Mucosa of descending colon (tissue), 3 donors: ENCODE data around the gene CDH16. TPM values are rescaled to one million over a fixed set of nuclear protein-coding genes. Genes with fewer than 3 reads are reported as not detected.
A peak's percentile ranks its signal among the peaks of the same experiment; 100 is the strongest.

ENCODE experiments used
- ATAC-seq: fragments of 200-7000 bp; cut with Tn5 transposase; one replicate; pipeline ENCODE4 v1.9.1; 2020; ENCODE audit warnings: mild to moderate bottlenecking, moderate library complexity
- DNase-seq, 3 donors: peaks; one replicate each; pipeline ENCODE4 v3.0.0-alpha.2; 2020
- H3K36me3 ChIP-seq: fragments of 200-600 bp; one replicate; pipeline ENCODE4 v1.8.0; 2021; ENCODE audit warnings: low read depth, mild to moderate bottlenecking
- H3K4me1 ChIP-seq: fragments of 200-600 bp; one replicate; pipeline ENCODE4 v1.8.0; 2021; ENCODE audit warnings: low read depth, mild to moderate bottlenecking
- H3K4me3 ChIP-seq: fragments of 200-600 bp; one replicate; pipeline ENCODE4 v1.8.0; 2021; ENCODE audit warnings: mild to moderate bottlenecking
- H3K9me3 ChIP-seq: fragments of 200-600 bp; one replicate; pipeline ENCODE4 v1.8.0; 2021; ENCODE audit warnings: mild to moderate bottlenecking
- CTCF ChIP-seq: fragments of 200-600 bp; IDR thresholded peaks from one replicate; pipeline ENCODE4 v1.8.0; 2022; ENCODE audit warnings: antibody characterized with exemption, mild to moderate bottlenecking
- intact Hi-C, 2 donors: fragments of 100-400 bp; cut with DNase I in 1 of 2; cut with micrococcal nuclease in 1 of 2; formaldehyde crosslinking; loops; one replicate each; pipeline versions ENCODE4 v1.11.0 to v1.11.1; 2022; cut with DNase I, micrococcal nuclease
- total RNA-seq, 3 donors: library from RNA; stranded (reverse); fragmentation: NEBNext Ultra II Directional in 2 of 3; extraction: Animal tissue kit (Norgen Biotek cat#: 25700) in 2 of 3; gene quantifications; one replicate each; pipeline versions ENCODE4 v1.2.1 to v1.2.4, GENCODE V29; 2021 to 2023
- donor health status: DM: no; HTN: no; CAD: no; lungs with moderate emphysema.
- donor health status: DM: no; HTN: no; CAD: no.
- donor health status: DM: no; HTN: yes; CAD: no.

The CDH16 gene
- total RNA-seq, 3 donors from 2014 or later: 0.13 to 0.78 (median 0.72) TPM

GRCh38 chr16:66894055-66894454 lies 24.6 kb downstream of the CDH16 start:
- peak in 1 of 3 donors; percentile 22 for DNase-seq
- ATAC-seq: no peak
- Histone ChIP-seq H3K9me3 (no peaks in the 10 kb centered on the region), H3K4me3 (no peak overlapping the region), H3K36me3 (no peaks in the 10 kb centered on the region), H3K4me1 (peaks cover 18% of the 10 kb centered on the region)
- intact Hi-C loops: loop anchor here in 1 of 2 donors (5.0 kb wide), 1 partner anchor 33 kb away; the partner anchor contains the start of gene RRAD
- no peak for TF ChIP-seq CTCF

DNA sequence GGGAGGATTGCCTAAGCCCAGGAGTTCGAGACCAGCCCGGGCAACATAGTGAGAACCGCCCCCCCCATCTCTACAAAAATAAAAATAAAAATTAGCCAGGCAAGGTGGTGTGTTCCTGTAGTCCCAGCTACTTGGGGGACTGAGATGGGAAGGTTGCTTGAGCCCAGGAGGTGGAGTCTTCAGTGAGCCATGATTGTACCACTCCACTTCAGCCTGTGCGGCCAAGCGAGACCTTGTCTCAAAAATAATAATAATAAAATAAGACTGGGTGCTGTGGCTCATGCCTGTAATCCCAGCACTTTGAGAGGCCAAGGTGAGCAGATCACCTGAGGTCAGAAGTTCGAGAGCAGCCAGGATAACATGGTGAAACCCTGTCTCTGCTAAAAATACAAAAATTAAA lies 26.9 kb downstream of the CDH16 start:
- intact Hi-C loops: loop anchor here in 1 of 2 donors (5.0 kb wide), 1 partner anchor 36 kb away; the partner anchor contains the start of gene RRAD
- DNase-seq (peak in 1 of 3 donors; percentile 4), ATAC-seq (no peak)
- TF ChIP-seq CTCF: no peak
- Histone ChIP-seq H3K4me3 (no peak overlapping the region), H3K9me3 (no peaks in the 10 kb centered on the region), H3K36me3 (no peaks in the 10 kb centered on the region), H3K4me1 (peaks cover 13% of the 10 kb centered on the region)

DNA sequence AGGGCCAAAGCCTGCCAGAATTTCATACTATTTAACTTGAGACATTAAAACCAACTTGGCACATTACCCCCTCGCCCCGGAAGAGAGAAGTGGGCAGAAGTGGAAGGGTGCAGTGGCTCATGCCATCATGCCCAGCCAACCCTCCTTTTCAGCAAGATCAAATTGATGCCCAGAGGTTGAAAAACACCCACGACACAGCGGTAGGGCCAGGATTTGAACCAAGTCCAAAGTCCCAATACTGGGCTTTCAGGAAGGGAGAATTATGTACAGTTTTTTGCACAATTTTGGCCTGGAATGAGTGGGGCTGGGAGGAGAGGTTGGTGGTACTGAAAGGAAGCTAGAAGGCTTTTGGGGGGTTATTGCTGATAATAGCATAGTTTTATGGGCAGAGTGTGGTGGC lies 27.3 kb downstream of the CDH16 start:
- DNase-seq (peak in 1 of 3 donors; percentile 7), ATAC-seq (no peak)
- Histone ChIP-seq H3K4me1 (peaks cover 11% of the 10 kb centered on the region), H3K36me3 (no peaks in the 10 kb centered on the region), H3K9me3 (no peaks in the 10 kb centered on the region), H3K4me3 (no peak overlapping the region)
- intact Hi-C loops: loop anchor here in 1 of 2 donors (5.0 kb wide), 1 partner anchor 36 kb away; the partner anchor contains the start of gene RRAD
- TF ChIP-seq CTCF: no peak

DNA sequence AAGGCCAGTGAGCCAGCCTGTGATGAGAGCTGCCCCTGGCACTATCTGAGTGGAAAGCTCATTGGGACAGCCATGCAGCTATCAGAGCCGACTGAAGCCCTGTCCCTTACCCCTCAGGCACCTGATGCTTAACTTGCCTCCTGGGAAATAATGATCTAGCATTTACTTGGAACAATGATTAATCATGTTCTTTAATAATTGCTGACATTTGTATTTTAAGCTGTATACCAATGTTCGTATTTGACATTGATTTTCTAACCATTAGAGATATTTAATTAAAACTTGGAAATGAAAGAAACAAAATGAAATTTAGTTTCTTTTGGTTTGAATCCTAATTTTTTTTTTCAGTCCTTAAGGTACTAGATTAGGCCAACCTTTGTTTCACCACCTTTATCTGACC lies 27.9 kb downstream of the CDH16 start:
- Histone ChIP-seq H3K36me3 (no peaks in the 10 kb centered on the region), H3K4me1 (peaks cover 6% of the 10 kb centered on the region), H3K9me3 (no peaks in the 10 kb centered on the region), H3K4me3 (no peak overlapping the region)
- intact Hi-C loops: loop anchor here in 1 of 2 donors (5.0 kb wide), 1 partner anchor 37 kb away; the partner anchor contains the start of gene RRAD
- no peak for TF ChIP-seq CTCF
- DNase-seq: peak in 1 of 3 donors; percentile 5
- no peak for ATAC-seq

GRCh38 chr16:66889622-66890021 lies 29.1 kb downstream of the CDH16 start:
- H3K4me1 ChIP-seq: no peaks in the 10 kb centered on the region
- no peaks in the 10 kb centered on the region for H3K36me3 ChIP-seq
- DNase-seq (no peak), ATAC-seq (no peak)
- intact Hi-C loops: loop anchor here in 1 of 2 donors (5.0 kb wide), 1 partner anchor 38 kb away; the partner anchor contains the start of gene RRAD
- H3K4me3 ChIP-seq: no peak overlapping the region
- no peak for TF ChIP-seq CTCF
- H3K9me3 ChIP-seq: no peaks in the 10 kb centered on the region
